HG02943 (cell line): Measurements from ENCODE around the gene CHSY1.

Experiments
- ATAC-seq: cut with Tn5 transposase; IDR thresholded peaks from one replicate; pipeline ENCODE4 v1.9.1; 2021; ENCODE audit warnings: mild to moderate bottlenecking, low read depth, moderate library complexity; ENCODE audit not compliant: unreplicated experiment

The CHSY1 gene

GRCh38 chr15:101139986-101140696 lies 111.7 kb downstream of the CHSY1 start:
- no peak for ATAC-seq

- ATAC-seq, result peak; percentile 59
These were observed 112.7 kb downstream of the CHSY1 start for GRCh38 chr15:101138913-101139880.

GRCh38 chr15:101138086-101138660 lies 113.7 kb downstream of the CHSY1 start:
- ATAC-seq, result no peak

DNA sequence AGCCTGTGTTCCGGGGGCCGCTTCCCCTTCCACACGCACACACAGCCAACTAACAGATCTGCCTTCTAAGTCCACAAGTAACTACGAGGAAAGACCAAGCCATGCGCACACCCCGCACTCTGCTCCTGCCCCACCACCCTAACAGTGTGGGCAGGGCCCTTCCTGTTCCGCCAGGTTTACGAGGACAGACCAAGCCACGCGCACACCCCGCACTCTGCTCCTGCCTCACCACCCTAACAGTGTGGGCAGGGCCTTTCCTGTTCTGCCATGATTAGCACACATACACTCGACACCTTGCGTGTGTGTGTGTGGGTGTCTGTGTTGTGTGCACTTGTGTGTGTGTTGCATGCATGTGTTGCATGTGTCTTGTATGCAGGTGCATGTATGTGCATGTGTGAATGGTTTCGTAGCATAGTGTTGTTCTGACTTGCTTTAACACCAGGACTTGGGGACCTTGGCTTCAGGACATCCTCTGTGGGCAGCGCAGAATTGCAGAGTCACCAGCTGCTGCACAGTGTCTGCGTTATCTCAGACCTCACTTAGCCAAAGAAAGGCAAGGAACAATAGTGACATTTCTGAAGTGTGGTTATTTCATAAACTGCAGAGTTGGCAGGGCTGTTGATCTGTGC lies 114.4 kb downstream of the CHSY1 start:
- ATAC-seq, result no peak

GRCh38 chr15:101136381-101137268 lies 115.2 kb downstream of the CHSY1 start:
- no peak for ATAC-seq

- peak; percentile 53 for ATAC-seq
These were observed 116.2 kb downstream of the CHSY1 start for GRCh38 chr15:101135532-101136166.

GRCh38 chr15:101134780-101135179 lies 117.1 kb downstream of the CHSY1 start:
- no peak for ATAC-seq

DNA sequence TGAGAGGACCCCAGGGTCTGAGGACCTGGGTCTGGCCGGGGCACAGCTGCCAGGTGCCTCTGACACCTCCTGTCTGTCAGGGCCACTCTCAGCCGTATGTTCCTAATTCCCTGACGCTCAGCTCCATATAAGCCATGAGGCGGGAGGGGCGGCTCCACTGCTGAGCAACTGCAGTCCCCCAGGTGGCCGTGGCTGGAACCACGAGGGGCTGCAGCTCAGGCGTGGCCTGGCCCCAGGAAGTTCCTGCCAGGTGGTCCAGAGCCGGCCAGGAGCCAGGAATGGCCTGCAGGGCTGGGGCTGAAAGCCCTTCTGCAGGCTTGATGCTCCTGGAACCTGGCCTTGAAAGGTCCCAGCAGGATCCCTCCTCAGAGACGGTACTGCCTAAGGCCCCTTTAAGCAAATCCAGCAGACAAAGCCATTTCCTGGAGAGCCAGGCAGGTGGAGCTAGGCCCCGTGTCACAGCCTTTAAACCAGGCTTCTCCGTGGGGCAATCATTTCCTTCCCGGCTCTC lies 118.0 kb downstream of the CHSY1 start:
- ATAC-seq, result no peak

GRCh38 chr15:101133181-101133460 lies 118.7 kb downstream of the CHSY1 start:
- no peak for ATAC-seq

DNA sequence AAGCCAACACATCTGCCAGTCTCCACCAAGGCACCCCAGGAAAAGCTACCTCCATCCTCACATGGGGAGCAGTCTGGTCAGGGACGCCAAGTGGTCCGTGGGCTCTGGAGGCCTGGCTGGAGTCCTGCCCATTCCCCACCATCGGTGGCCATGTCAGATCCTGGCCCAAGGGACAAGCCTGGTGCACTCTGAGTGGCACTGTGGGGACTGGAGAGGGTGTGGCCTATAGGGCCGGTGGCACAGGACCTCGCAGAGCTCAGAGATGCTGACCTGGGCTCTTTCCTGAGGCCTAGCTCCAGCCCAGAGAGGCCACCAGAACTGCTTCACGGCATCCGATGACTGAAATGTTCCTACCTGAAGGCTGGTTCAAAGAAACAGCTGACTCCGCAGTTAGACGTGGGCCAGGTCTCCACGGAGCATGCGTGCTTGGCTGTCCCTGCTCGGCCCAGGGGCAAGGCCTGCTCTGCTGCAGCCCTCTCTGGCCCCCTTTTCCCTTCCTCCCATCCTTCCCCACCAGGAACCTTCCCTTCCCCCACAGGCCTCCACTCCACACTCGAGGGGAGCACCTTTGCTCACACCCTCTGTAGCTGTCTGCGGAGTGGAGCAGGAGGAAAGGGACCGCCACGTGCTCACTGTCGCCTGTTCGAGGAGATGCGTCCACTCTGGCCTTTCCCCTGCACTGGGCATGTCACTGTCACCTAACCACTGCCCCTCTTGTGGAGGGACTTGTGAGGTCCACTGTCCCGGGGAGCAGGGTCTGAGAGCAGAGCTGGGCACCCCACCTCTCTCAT lies 119.3 kb downstream of the CHSY1 start:
- no peak for ATAC-seq

DNA sequence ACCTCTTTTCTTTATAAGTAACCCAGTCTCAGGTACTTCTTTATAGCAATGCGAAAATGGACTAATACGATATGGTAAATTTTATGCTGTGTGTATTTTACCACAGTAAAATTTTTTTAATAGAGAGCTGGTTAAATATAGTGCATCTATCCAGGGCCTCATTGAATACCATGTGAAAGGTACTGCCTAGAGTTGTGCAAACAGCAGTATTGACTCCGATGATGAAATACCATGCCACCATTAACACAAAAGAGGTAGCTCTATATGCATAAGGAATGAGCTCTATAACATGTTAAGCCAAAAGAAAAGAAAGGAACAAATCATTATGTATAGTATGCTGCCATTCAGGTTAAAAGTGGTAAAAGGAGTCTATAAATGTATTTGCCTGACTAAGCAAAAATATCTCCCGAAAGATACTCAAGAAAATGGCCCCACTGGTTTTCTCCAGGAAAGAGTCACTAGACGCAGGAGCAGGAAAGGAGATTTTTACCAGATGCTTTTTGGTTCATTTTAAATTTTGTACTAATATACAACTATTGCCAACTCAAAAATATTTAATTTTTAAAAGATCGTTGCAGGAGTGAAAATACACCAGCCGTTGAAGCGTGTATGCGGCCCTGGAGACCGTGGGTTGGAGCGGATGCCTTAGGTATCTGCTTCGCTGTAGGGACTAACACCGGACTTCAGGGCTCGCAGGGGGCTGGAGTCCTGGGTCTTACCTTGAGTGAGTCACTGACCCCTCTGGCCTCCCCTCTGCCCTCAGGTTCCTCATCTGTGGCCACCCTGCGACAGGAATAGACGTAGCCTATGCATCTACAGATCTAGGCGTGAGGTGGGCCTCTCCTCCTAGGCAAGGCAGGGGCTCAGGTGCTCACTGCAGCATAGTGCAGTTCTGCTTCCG lies 120.1 kb downstream of the CHSY1 start:
- ATAC-seq, result no peak

GRCh38 chr15:101129851-101130380 lies 121.9 kb downstream of the CHSY1 start:
- ATAC-seq, result no peak

DNA sequence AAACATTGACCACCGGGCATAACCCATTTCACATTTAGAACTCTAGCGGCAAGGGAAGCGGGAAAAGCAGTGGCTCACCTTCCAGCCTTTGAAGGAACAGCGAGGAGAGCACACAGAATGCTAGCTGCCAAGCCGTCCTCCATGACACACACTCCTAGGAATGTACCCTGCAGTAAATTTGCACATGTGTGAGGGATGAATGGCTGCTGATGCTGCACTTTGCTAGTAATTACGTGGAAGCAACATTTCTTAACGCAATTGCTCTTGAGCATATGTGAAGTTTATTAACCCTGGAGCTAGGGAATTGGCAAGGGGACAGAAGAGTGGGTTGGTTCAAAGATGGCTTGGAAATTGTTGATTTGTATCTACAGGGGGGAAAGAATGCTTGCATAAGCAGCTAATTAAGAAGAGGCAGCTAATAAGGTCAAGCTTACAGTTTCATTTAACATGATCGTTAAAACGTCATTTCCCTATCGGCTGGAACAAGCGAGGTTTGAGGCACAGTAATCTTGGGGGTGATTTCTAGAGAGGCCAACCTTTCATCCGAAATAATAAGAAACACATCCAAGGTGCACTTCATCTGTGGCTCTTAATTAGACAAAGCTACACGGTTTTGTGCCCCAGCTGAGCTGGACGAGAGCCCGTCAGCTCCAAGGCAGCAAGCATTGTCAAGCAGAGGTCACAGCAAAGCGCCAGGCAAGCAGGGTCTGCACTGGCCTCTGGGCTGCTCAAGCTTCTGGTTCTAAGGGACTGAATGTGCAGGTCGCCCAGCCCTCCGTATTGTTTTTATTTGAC lies 123.4 kb downstream of the CHSY1 start:
- no peak for ATAC-seq

GRCh38 chr15:101127506-101128076 lies 124.3 kb downstream of the CHSY1 start:
- ATAC-seq, result peak; percentile 64

GRCh38 chr15:101126618-101127505 lies 125.0 kb downstream of the CHSY1 start:
- ATAC-seq, result peak; percentile 48
